CD14-positive monocyte (primary cell): ENCODE data around the gene SETBP1. TPM values are rescaled to one million over a fixed set of nuclear protein-coding genes. Genes with fewer than 3 reads are reported as not detected.
A peak's percentile ranks its signal among the peaks of the same experiment; 100 is the strongest.

Source experiments
- DNase-seq, 3 donors: peaks; one replicate each; pipeline ENCODE4 v3.0.0-alpha.2; 2011 to 2022
- H2AFZ ChIP-seq: 2 replicates; pipeline ENCODE4 v1.6.0; 2012; ENCODE audit warnings: mild to moderate bottlenecking, low read depth, low read length, inconsistent platforms; ENCODE audit not compliant: insufficient read depth, poor library complexity, severe bottlenecking
- H3K27ac ChIP-seq, 2 donors: 1 replicate in 1 of 2; 2 replicates in 1 of 2; pipeline ENCODE4 v1.5.1; 2012 to 2013; ENCODE audit warnings: low read length in 2 of 2, control low read depth in 1 of 2, inconsistent platforms in 1 of 2, low read depth in 1 of 2, mild to moderate bottlenecking in 1 of 2
- H3K27me3 ChIP-seq, 2 donors: one replicate each; pipeline versions ENCODE4 v1.6.0 to v1.6.1; 2011 to 2013; ENCODE audit warnings: low read length in 2 of 2; ENCODE audit not compliant: control insufficient read depth in 2 of 2, insufficient read depth in 2 of 2
- H3K36me3 ChIP-seq, 2 donors: replicated peaks in 1 of 2; 1 replicate in 1 of 2; 2 replicates in 1 of 2; pipeline versions ENCODE4 v1.5.1 to v1.6.1; 2012 to 2013; ENCODE audit warnings: low read length in 2 of 2, control low read depth in 1 of 2, inconsistent platforms in 1 of 2, mild to moderate bottlenecking in 1 of 2; ENCODE audit not compliant: insufficient read depth in 2 of 2, control insufficient read depth in 1 of 2
- H3K4me1 ChIP-seq, 2 donors: 1 replicate in 1 of 2; 2 replicates in 1 of 2; pipeline versions ENCODE4 v1.5.1 to v1.6.1; 2012 to 2013; ENCODE audit warnings: low read length in 2 of 2, control low read depth in 1 of 2, inconsistent platforms in 1 of 2, mild to moderate bottlenecking in 1 of 2, moderate library complexity in 1 of 2; ENCODE audit not compliant: insufficient read depth in 2 of 2, control insufficient read depth in 1 of 2
- H3K4me2 ChIP-seq: replicated peaks from 2 replicates; pipeline ENCODE3; 2012; ENCODE audit warnings: low read length, moderate library complexity, mild to moderate bottlenecking; ENCODE audit not compliant: poor library complexity, severe bottlenecking; ENCODE audit errors: extremely low read depth
- H3K4me3 ChIP-seq, 3 experiments: fragments of 200-600 bp in 1 of 3; sonication (generic) in 1 of 3; replicated peaks in 1 of 3; 1 replicate in 2 of 3; 2 replicates in 1 of 3; pipeline ENCODE4 v1.5.1; 2011 to 2013; ENCODE audit warnings: low read length in 3 of 3, mild to moderate bottlenecking in 3 of 3, control low read depth in 2 of 3, low read depth in 2 of 3, inconsistent platforms in 1 of 3, moderate library complexity in 1 of 3
- H3K79me2 ChIP-seq: 2 replicates; pipeline ENCODE4 v1.6.0; 2012; ENCODE audit warnings: mild to moderate bottlenecking, control low read depth, inconsistent platforms, low read length, moderate library complexity; ENCODE audit not compliant: insufficient read depth
- H3K9ac ChIP-seq: 2 replicates; pipeline ENCODE4 v1.6.0; 2017; ENCODE audit warnings: low read length, mild to moderate bottlenecking; ENCODE audit not compliant: insufficient read depth, poor library complexity, severe bottlenecking
- H3K9me3 ChIP-seq, 2 donors: replicated peaks in 1 of 2; 1 replicate in 1 of 2; 2 replicates in 1 of 2; pipeline versions ENCODE4 v1.5.1 to v1.6.1; 2012 to 2013; ENCODE audit warnings: low read length in 2 of 2, control low read depth in 1 of 2; ENCODE audit not compliant: control insufficient read depth in 1 of 2, insufficient read depth in 1 of 2
- H4K20me1 ChIP-seq: 2 replicates; pipeline ENCODE4 v1.6.0; 2012; ENCODE audit warnings: mild to moderate bottlenecking, low read length, control low read depth, moderate library complexity; ENCODE audit not compliant: insufficient read depth
- H3K27ac Mint-ChIP-seq, 7 donors: one replicate each; pipeline ENCODE4 v1.8.0; 2020; ENCODE audit warnings: mild to moderate bottlenecking in 7 of 7, mixed read lengths in 7 of 7, moderate library complexity in 6 of 7, inconsistent platforms in 2 of 7
- H3K27me3 Mint-ChIP-seq, 3 donors: one replicate each; pipeline ENCODE4 v1.8.0; 2021 to 2022; ENCODE audit warnings: low read depth in 3 of 3, mild to moderate bottlenecking in 3 of 3, mixed read lengths in 3 of 3, moderate library complexity in 3 of 3, inconsistent platforms in 1 of 3
- H3K36me3 Mint-ChIP-seq, 2 donors: one replicate each; pipeline ENCODE4 v1.8.0; 2020; ENCODE audit warnings: mixed read lengths in 2 of 2, inconsistent platforms in 1 of 2, mild to moderate bottlenecking in 1 of 2
- H3K4me1 Mint-ChIP-seq: one replicate; pipeline ENCODE4 v1.8.0; 2020; ENCODE audit warnings: mild to moderate bottlenecking, mixed read lengths
- H3K4me3 Mint-ChIP-seq, 2 donors: one replicate each; pipeline ENCODE4 v1.8.0; 2020; ENCODE audit warnings: mild to moderate bottlenecking in 2 of 2, mixed read lengths in 2 of 2, moderate library complexity in 1 of 2
- H3K9me3 Mint-ChIP-seq, 7 donors: one replicate each; pipeline ENCODE4 v1.8.0; 2020 to 2022; ENCODE audit warnings: mixed read lengths in 7 of 7, mild to moderate bottlenecking in 6 of 7, moderate library complexity in 6 of 7, inconsistent platforms in 2 of 7
- CTCF ChIP-seq: fragments of 200-600 bp; IDR thresholded peaks from one replicate; pipeline ENCODE4 v1.8.0; 2022; ENCODE audit warnings: antibody characterized with exemption, mild to moderate bottlenecking
- WGBS: methylation state at CpG from one replicate; pipeline ENCODE4 v1.1.5; 2013; ENCODE audit warnings: missing lambda C conversion rate; ENCODE audit not compliant: insufficient coverage; 5-methylcytosine and 5-hydroxymethylcytosine counted together
- intact Hi-C, 2 donors: fragments of 100-400 bp; cut with micrococcal nuclease; formaldehyde crosslinking; loops; one replicate each; pipeline versions ENCODE4 v1.15.0 to v1.15.1; 2023
- polyA plus RNA-seq, 3 donors: library from polyadenylated mRNA; depleted of rRNA in 1 of 3; unstranded in 2 of 3; stranded (reverse) in 1 of 3; fragments of 300-500 nt in 2 of 3; fragments of >200 nt in 1 of 3; fragmentation: Illumina TruSeq in 2 of 3; gene quantifications; 1 replicate in 2 of 3; 2 replicates in 1 of 3; pipeline ENCODE4 v1.2.3, GENCODE V29; 2012 to 2021

The SETBP1 gene
- polyA plus RNA-seq, 3 donors: 0.01 to 1.2 TPM; not detected in 1

GRCh38 chr18:44679056-44679913 lies 1.4 kb upstream of the SETBP1 start:
- H3K4me3 Mint-ChIP-seq: peak overlapping the region; percentile 75 to 87
- Histone ChIP-seq H3K27me3 (peaks cover 60% of the 10 kb centered on the region in 2 donors), H3K36me3 (no peaks in the 10 kb centered on the region), H4K20me1 (no peaks in the 10 kb centered on the region), H3K4me2 (peak overlapping the region; percentile 86), H2AFZ (peak overlapping the region; percentile 91), H3K9ac (peak overlapping the region; percentile 75), H3K27ac (peak overlapping the region in 1 of 2 donors; percentile 42), H3K9me3 (peaks cover 0 to 10% of the 10 kb centered on the region in 2 donors), H3K4me3 (peak overlapping the region; percentile 58 to 92 (median 79)), H3K79me2 (no peaks in the 10 kb centered on the region), H3K4me1 (peaks cover 8 to 10% of the 10 kb centered on the region in 2 donors)
- peak; percentile 48 for TF ChIP-seq CTCF
- WGBS: under 1% methylated on average over 83 of the region's 102 CpGs
- DNase-seq: peak; percentile 73 to 82 (median 76)
- intact Hi-C loops: loop anchor here (2.0 to 5.0 kb wide), 2 partner anchors 536 to 538 kb away; no protein-coding TSS in a partner anchor
- H3K9me3 Mint-ChIP-seq: peaks cover 0 to 5% (median 3%) of the 10 kb centered on the region in 7 donors
- H3K27ac Mint-ChIP-seq: no peak overlapping the region
- peaks cover 4% of the 10 kb centered on the region in 2 donors for H3K36me3 Mint-ChIP-seq
- H3K4me1 Mint-ChIP-seq: peaks cover 7% of the 10 kb centered on the region
- peaks cover 11 to 34% (median 17%) of the 10 kb centered on the region in 3 donors for H3K27me3 Mint-ChIP-seq

- H3K9me3 ChIP-seq: peaks cover 0 to 10% of the 10 kb centered on the region in 2 donors
- H3K4me1 Mint-ChIP-seq: peaks cover 7% of the 10 kb centered on the region
- H3K4me3 Mint-ChIP-seq: peak overlapping the region; percentile 75 to 87
- H3K4me1 ChIP-seq: peaks cover 8 to 10% of the 10 kb centered on the region in 2 donors
- H3K9ac ChIP-seq: peak overlapping the region; percentile 25
- intact Hi-C loops: loop anchor here (2.0 to 5.0 kb wide), 2 partner anchors 535 to 537 kb away; no protein-coding TSS in a partner anchor
- no peak overlapping the region for H3K27ac Mint-ChIP-seq
- H3K9me3 Mint-ChIP-seq: peaks cover 0 to 5% (median 3%) of the 10 kb centered on the region in 7 donors
- H3K4me2 ChIP-seq: peak overlapping the region; percentile 86
- H3K27me3 ChIP-seq: peaks cover 62 to 65% of the 10 kb centered on the region in 2 donors
- peak in 2 of 3 donors; percentile 11 to 44 for DNase-seq
- no peak for TF ChIP-seq CTCF
- peaks cover 4% of the 10 kb centered on the region in 2 donors for H3K36me3 Mint-ChIP-seq
- WGBS: under 1% methylated on average over 28 of the region's 41 CpGs
- H4K20me1 ChIP-seq: no peaks in the 10 kb centered on the region
- peaks cover 14 to 30% (median 21%) of the 10 kb centered on the region in 3 donors for H3K27me3 Mint-ChIP-seq
- H2AFZ ChIP-seq: peak overlapping the region; percentile 62
- no peaks in the 10 kb centered on the region for H3K79me2 ChIP-seq
- H3K36me3 ChIP-seq: no peaks in the 10 kb centered on the region
- peak overlapping the region; percentile 13 to 92 (median 79) for H3K4me3 ChIP-seq
- H3K27ac ChIP-seq: no peak overlapping the region
Observed at GRCh38 chr18:44679914-44680272, 795 bp upstream of the SETBP1 start.
